ENCODE results near the gene ZFR2. TPM values are rescaled to one million over a fixed set of nuclear protein-coding genes. Genes with fewer than 3 reads are reported as not detected.
"Not testable (repeated sequence)": the region's sequence is repeated elsewhere in the genome, so short reads cannot be mapped to it uniquely, and the experiment has no call there.

ZFR2 gene
- total RNA-seq (2014; rRNA removed; shearing (Covaris generic)): not detected in 2 replicates

DNA sequence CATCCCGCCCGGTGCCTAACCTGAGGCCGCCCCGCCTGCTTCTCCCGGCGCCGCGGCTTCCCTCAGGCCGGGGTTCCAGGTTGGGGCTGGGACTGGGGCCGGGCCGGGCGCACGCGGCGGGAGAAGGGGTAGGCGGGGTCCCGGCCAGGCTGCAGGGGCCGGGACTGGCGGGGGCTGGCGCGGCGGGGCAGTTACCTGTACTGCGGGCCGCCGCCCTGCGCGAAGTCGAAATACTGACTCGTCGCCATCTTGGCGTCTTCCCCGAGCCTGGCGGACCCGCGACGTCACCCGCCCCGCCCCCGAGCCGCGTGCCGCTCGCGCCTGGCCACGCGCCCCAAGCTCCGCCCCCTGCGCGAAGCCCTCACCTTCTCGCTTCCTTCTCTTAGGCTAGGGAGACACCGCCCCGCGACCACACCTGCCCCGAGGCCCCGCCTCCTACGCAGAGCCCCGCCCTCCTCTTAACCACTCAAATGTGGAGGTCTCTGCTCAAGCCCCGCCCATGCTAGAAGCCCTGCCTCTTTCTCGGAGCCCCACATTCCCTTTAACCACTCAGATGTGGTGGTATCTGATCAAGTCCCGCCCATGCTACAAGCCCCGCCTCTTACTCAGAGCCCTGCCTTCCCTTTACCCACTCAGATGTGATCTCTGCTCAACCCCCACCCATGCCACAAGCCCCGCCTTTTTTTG is at the start of gene ZFR2:
TSS of gene ZFR2 (minus strand) at position 269 of the 687 bp plus-strand sequence. CDS start at position 248, 21 bp downstream.
- H3K4me3 ChIP-seq: no peak within 1 kb of the TSS
- no peaks in the 10 kb centered on the region for H3K4me1 ChIP-seq (replicated peaks)
- no peak for DNase-seq (ENCODE audit: low read depth in 1 of 2, low spot score in 2 of 2)
- no peaks in the 10 kb centered on the region for H3K36me3 ChIP-seq
- H3K9me3 ChIP-seq (replicated peaks): 0 out of 2 replicates have a peak, but pooled peaks cover 3% of the 10 kb centered on the region
- H3K27ac ChIP-seq: no peak within 1 kb of the TSS
- peaks cover 54% of the 10 kb centered on the region for H3K27me3 ChIP-seq (replicated peaks)

DNA sequence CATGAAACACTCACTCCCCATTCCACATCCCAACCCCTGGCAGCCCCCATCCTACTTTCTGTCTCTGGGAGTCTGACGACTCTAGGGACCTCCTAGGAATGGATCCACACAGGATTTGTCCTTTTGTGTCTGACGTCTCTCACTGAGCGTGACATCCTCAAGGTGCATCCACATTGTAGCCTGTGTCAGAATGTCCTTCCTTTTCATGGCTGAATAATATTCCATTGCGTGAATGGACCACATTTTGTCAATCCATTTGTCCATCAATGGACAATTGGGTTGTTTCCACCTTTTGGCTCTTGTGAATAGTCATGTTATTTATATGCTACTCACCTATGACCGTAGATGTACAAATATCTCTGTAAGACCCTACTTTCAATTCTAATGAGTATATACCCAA is 47.2 kb upstream of the ZFR2 start:
- no peak for DNase-seq (ENCODE audit: low read depth in 1 of 2, low spot score in 2 of 2)
- H3K27me3 ChIP-seq (replicated peaks): no peaks in the 10 kb centered on the region
- 0 out of 2 replicates have a peak, but pooled peaks cover 2% of the 10 kb centered on the region for H3K9me3 ChIP-seq (replicated peaks)
- no peaks in the 10 kb centered on the region for H3K4me1 ChIP-seq (replicated peaks)
- no peak overlapping the region for H3K27ac ChIP-seq
- H3K36me3 ChIP-seq: no peaks in the 10 kb centered on the region
- H3K4me3 ChIP-seq: no peak overlapping the region

DNA sequence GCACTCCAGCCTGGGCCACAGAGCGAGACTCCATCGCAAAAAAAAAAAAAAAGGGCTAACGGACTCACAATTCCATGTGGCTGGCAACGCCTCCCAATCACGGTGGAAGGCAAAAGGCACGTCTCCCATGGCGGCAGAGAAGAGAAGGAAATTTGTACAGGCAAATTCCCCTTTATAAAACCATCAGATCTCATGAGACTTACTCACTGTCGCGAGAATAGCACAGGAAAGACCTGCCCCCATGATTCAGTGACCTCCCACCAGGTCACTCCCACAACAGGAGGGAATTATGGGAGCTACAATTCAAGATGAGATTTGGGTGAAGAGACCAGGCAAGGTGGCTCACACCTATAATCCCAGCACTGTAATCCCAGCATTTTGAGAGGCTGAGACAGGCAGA is 45.4 kb upstream of the ZFR2 start:
- Histone ChIP-seq H3K27me3 (replicated peaks) (no peaks in the 10 kb centered on the region), H3K27ac (no peak overlapping the region), H3K9me3 (replicated peaks) (0 out of 2 replicates have a peak, but pooled peaks cover 8% of the 10 kb centered on the region), H3K4me3 (no peak overlapping the region), H3K4me1 (replicated peaks) (no peaks in the 10 kb centered on the region), H3K36me3 (no peaks in the 10 kb centered on the region)
- DNase-seq (ENCODE audit: low read depth in 1 of 2, low spot score in 2 of 2): no peak

DNA sequence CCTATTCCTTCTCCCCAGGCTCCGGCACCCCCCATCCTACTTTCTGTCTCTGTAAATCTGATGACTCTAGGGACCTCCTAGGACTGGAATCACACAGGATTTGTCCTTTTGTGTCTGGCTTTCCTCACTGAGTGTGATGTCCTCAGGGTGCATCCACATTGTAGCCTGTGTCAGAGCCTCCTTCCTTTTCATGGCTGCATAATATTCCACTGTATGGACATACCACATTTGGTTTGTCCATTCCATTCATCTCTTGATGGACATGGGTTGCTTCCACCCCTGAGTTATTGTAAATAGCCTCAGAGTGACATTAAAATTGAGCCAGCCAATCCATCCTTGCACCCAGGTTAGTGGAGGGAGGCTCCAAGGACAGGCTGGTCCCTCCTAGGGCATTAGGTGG is 41.3 kb upstream of the ZFR2 start:
- no peak overlapping the region for H3K4me3 ChIP-seq
- H3K27me3 ChIP-seq (replicated peaks): no peaks in the 10 kb centered on the region
- H3K36me3 ChIP-seq: no peaks in the 10 kb centered on the region
- H3K4me1 ChIP-seq (replicated peaks): no peaks in the 10 kb centered on the region
- 0 out of 2 replicates have a peak, but pooled peaks cover 8% of the 10 kb centered on the region for H3K9me3 ChIP-seq (replicated peaks)
- H3K27ac ChIP-seq: no peak overlapping the region
- no peak for DNase-seq (ENCODE audit: low read depth in 1 of 2, low spot score in 2 of 2)

DNA sequence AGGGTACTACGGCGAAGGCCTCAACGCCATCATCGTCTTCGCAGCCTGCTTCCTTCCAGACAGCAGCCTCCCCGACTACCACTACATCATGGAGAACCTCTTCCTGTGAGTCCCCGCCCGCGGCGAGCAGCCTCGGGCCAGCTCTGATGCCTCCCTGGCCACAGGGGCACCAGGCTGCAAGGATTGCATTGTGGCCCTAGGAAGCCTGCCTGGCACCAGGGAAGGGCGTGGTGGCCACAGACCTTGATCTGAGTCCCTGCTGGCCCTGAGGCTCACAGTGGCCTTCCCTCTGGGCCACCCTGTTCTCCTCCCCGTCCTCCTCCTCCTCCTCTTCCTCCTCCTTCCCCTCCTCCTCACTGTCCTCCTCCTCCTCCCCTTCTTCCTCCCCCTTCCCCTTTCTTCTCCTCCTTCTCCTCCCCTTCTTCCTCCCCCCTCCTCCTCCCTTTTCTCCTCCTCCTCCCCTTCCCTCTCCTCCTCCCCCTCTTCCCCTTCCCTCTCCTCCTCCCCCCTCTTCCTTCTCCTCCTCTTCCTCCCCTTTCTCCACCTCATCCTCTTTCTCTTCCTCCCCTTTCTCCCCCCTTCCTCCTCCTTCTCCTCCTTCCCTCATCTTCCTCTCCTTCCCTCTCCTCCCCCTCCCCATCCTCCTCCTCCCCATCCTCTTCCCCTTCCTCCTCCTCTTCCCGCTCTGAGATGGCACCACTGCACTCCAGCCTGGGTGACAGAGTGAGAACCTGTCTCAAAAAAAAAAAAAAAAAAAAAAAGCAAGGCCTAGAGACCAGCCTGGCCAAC is 39.6 kb upstream of the ZFR2 start:
- no peak overlapping the region for H3K4me3 ChIP-seq
- no peak for DNase-seq (ENCODE audit: low read depth in 1 of 2, low spot score in 2 of 2)
- H3K36me3 ChIP-seq: no peaks in the 10 kb centered on the region
- H3K27me3 ChIP-seq (replicated peaks): no peaks in the 10 kb centered on the region; the same call in 1 of the 2 replicates
- H3K4me1 ChIP-seq (replicated peaks): no peaks in the 10 kb centered on the region
- H3K9me3 ChIP-seq (replicated peaks): 0 out of 2 replicates have a peak, but pooled peaks cover 8% of the 10 kb centered on the region
- no peak overlapping the region for H3K27ac ChIP-seq

DNA sequence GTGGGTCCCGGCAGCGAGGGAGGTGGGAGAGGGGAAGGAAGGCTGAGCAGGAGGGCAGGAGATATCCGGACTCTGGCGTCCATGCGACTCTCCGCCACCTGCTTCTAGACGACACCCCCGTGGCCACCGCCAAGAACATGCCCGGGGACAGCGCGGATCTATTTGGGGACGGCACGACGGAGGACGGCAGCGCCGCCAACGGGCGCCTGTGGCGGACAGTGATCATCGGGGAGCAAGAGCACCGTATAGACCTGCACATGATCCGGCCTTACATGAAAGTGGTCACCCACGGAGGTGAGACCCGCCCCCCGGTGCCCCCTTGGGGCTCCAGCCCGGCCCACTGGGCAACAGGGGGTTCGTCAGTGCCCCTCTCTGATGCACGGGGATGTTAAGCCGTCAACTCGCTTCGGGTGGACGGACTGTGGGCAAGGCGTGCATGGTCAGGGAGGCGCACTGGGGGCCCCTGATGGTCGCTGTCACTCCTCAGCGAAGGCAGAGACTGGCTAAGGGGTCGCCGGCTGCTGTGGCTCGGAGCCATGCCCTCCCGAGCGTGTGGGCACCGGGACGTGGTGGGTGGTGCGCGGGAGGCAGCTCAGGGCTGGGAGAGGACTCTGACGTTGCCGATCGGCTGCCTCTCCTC is 38.9 kb upstream of the ZFR2 start:
- H3K27ac ChIP-seq: no peak overlapping the region
- H3K4me1 ChIP-seq (replicated peaks): no peaks in the 10 kb centered on the region
- no peak overlapping the region for H3K4me3 ChIP-seq
- H3K9me3 ChIP-seq (replicated peaks): 0 out of 2 replicates have a peak, but pooled peaks cover 8% of the 10 kb centered on the region
- no peaks in the 10 kb centered on the region for H3K36me3 ChIP-seq
- no peaks in the 10 kb centered on the region; the same call in 1 of the 2 replicates for H3K27me3 ChIP-seq (replicated peaks)
- DNase-seq (ENCODE audit: low read depth in 1 of 2, low spot score in 2 of 2): no peak

DNA sequence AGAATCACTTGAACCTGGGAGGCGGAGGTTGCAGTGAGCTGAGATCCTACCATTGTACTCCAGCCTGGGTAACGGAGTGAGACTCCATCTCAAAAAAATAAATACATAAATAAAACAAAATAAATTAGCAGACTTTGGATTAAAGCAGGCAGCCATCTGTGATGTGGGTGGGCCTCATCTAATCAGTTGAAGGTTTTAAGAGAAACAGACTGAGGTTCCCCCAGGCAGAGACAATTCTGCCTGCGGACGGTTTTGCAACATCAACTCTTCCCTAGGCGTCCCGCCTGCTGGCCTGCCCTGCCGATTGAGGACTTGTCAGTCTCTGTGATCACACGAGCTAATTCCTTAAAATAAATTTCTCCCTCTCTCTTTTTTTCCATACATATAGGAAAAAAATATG is 35.4 kb upstream of the ZFR2 start:
- H3K4me1 ChIP-seq (replicated peaks): no peaks in the 10 kb centered on the region
- no peaks in the 10 kb centered on the region for H3K36me3 ChIP-seq
- no peak for DNase-seq (ENCODE audit: low read depth in 1 of 2, low spot score in 2 of 2)
- H3K9me3 ChIP-seq (replicated peaks): no peaks in the 10 kb centered on the region
- no peak overlapping the region for H3K4me3 ChIP-seq
- no peak overlapping the region for H3K27ac ChIP-seq
- peaks cover 6% of the 10 kb centered on the region for H3K27me3 ChIP-seq (replicated peaks)

DNA sequence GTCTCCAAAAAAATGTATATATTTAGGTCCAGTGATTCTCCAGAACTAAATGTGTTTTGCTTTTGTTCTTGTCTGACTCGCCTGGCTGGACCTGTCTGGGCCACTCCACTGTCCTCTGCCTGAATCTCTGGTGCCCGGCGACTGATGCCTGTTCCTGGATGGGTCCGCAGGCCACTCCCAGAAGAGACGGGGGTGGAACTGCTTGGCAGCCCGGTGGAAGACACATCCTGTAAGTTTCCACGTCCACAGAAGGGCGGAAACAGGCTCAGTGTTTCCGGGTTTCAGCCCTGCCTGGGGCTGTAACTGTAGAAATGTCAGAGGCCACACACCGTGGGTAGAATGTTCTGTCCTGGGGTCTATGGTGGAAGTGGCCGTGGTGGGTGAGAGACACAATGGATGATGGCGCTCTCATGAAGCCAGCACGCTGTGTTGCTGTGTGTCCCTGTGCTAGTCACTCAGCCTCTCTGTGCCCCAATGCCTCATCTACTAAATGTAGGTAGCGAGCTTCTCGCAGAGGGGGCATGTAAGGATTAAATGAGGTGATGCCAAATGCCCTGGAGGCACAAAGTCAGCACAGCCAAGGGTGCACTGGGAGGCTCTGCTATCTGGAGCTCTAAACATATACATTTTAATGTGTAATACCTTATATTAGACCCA is 33.6 kb upstream of the ZFR2 start:
- no peak for DNase-seq (ENCODE audit: low read depth in 1 of 2, low spot score in 2 of 2)
- Histone ChIP-seq H3K36me3 (no peaks in the 10 kb centered on the region), H3K9me3 (replicated peaks) (peaks cover 5% of the 10 kb centered on the region; the same call in 1 of the 2 replicates), H3K4me3 (no peak overlapping the region), H3K27me3 (replicated peaks) (peaks cover 6% of the 10 kb centered on the region), H3K4me1 (replicated peaks) (no peaks in the 10 kb centered on the region), H3K27ac (no peak overlapping the region)

DNA sequence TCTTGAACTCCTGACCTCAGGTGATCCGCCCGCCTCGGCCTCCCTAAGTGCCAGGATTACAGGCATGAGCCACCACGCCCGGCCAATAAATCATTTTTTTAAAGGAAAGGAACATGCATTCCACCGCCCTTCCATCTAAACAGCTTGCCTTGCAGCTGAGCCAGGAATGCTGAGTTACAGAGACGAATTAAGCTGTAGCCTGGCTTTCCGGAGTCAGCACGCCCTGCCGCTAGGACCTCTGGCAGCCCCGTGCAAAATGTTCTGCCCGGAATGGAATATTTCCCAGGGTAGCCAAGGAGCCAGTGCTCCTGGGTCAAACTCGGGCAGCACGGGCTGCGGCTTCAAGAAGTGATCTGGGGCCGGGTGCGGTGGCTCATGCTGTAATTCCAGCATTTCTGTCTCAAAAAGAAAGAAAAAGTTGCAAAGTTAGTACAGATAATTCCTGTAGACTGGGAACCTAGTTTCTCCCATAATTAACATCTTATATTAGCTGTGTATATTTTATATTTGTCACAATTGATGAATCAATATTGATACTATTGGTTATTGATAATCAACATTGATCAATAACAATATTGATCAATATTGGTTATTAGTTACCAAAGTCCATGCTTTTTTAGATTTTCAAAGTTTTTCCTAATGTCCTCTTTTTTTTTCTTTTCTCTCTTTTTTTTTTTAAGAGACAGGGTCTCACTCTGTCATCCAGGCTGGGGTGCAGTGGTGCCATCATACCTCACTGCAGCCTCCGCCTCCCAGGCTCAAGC is 30.9 kb upstream of the ZFR2 start:
- H3K4me1 ChIP-seq (replicated peaks): no peaks in the 10 kb centered on the region
- no peak overlapping the region for H3K4me3 ChIP-seq
- no peak overlapping the region for H3K27ac ChIP-seq
- no peak for DNase-seq (ENCODE audit: low read depth in 1 of 2, low spot score in 2 of 2)
- H3K36me3 ChIP-seq: no peaks in the 10 kb centered on the region
- peaks cover 9% of the 10 kb centered on the region for H3K27me3 ChIP-seq (replicated peaks)
- peaks cover 5% of the 10 kb centered on the region; the same call in 1 of the 2 replicates for H3K9me3 ChIP-seq (replicated peaks)

DNA sequence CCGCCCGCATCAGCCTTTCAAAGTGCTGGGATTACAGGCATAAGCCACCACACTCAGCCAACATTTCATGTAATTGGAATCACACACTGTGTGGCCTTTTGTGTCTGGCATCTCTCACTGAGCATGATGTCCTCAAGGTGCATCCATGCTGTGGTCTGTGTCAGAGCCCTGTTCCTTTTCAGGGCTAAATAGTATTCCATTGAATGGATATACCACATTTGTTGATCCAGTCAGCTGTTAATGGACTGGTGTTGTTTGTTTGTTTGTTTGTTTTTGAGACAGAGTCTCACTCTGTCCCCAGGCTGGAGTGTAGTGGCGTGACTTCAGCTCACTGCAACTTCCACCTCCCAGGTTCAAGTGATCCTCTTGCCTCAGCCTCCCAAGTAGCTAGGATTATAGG is 29.6 kb upstream of the ZFR2 start:
- Histone ChIP-seq H3K4me1 (replicated peaks) (no peaks in the 10 kb centered on the region), H3K27me3 (replicated peaks) (peaks cover 9% of the 10 kb centered on the region; the same call in 1 of the 2 replicates), H3K36me3 (no peaks in the 10 kb centered on the region), H3K27ac (no peak overlapping the region), H3K9me3 (replicated peaks) (peaks cover 5% of the 10 kb centered on the region; the same call in 1 of the 2 replicates), H3K4me3 (no peak overlapping the region)
- no peak for DNase-seq (ENCODE audit: low read depth in 1 of 2, low spot score in 2 of 2)

DNA sequence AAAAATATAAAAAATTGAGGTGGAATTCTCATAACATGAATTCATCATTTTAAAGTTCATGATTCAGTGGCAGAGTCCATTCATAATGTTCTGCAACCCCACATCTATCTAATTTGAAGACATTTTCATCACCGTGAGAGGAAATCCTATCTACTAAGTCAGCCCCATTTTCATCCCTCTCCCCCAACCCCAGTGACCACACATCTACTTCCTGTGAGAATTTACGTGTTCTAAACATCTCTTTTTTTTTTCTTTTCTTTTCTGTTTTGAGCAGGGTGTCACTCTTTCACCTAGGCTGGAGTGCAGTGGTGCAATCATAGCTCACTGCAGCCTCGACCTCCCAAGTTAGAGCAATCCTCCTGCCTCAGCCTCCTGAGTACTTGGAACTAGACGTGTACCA is 29.1 kb upstream of the ZFR2 start:
- no peak overlapping the region for H3K4me3 ChIP-seq
- peaks cover 9% of the 10 kb centered on the region; the same call in 1 of the 2 replicates for H3K27me3 ChIP-seq (replicated peaks)
- no peaks in the 10 kb centered on the region for H3K4me1 ChIP-seq (replicated peaks)
- H3K27ac ChIP-seq: no peak overlapping the region
- peaks cover 5% of the 10 kb centered on the region; the same call in 1 of the 2 replicates for H3K9me3 ChIP-seq (replicated peaks)
- DNase-seq (ENCODE audit: low read depth in 1 of 2, low spot score in 2 of 2): no peak
- H3K36me3 ChIP-seq: no peaks in the 10 kb centered on the region

DNA sequence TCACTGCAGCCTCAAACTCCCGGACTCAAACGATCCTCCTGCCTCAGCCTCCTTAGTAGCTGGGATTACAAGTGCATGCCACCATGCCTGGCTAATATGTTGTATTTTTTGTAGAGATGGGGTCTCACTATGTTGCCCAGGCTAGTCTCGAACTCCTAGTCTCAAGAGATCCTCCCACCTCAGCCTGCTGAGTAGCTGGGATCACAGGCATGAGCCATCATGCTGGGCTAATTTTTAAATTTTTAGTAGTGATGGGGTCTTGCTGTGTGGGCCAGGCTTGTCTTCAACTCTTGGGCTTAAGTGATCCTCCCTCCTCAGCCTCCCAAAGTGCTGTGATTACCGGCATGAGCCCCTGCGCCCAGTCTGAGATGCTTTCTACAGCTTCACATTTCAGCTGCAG is 26.9 kb upstream of the ZFR2 start:
- no peaks in the 10 kb centered on the region for H3K4me1 ChIP-seq (replicated peaks)
- peaks cover 5% of the 10 kb centered on the region; the same call in 1 of the 2 replicates for H3K9me3 ChIP-seq (replicated peaks)
- H3K4me3 ChIP-seq: no peak overlapping the region
- no peak for DNase-seq (ENCODE audit: low read depth in 1 of 2, low spot score in 2 of 2)
- no peak overlapping the region for H3K27ac ChIP-seq
- H3K27me3 ChIP-seq (replicated peaks): peaks cover 2% of the 10 kb centered on the region; the same call in 1 of the 2 replicates
- H3K36me3 ChIP-seq: no peaks in the 10 kb centered on the region

DNA sequence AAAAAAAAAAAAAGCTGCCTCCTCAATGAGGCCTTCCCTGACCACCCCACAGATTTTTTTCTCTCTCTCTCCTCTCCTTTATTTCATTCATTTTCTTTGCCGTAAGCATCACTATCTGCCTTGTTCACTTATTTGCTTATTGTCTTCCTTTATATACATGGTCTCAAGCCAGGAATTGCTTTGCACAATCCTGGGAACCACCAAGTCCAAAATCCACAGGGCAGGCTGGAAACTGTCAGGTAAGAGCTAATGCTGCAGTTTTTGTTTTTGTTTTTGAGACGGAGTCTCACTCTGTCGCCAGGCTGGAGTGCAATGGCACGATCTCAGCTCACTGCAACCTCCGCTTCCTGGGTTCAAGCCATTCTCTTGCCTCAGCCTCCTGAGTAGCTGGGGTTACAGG is 26.1 kb upstream of the ZFR2 start:
- not testable (repeated sequence) for H3K36me3 ChIP-seq; DNase-seq (ENCODE audit: low read depth in 1 of 2, low spot score in 2 of 2); H3K4me3 ChIP-seq; H3K4me1 ChIP-seq (replicated peaks); H3K9me3 ChIP-seq (replicated peaks); H3K27ac ChIP-seq; H3K27me3 ChIP-seq (replicated peaks)
